Prostate gland (tissue), 2 donors: ENCODE results near the gene PSD2. TPM values are rescaled to one million over a fixed set of nuclear protein-coding genes. Genes with fewer than 3 reads are reported as not detected.

Experiments used
- DNase-seq: peaks from one replicate; pipeline ENCODE4 v3.0.0-alpha.2; 2019; ENCODE audit warnings: low spot score
- H3K27ac ChIP-seq, 2 donors: fragments of 200-600 bp; sonication (generic); 2 replicates each; pipeline ENCODE4 v1.5.1; 2017 to 2019
- H3K27me3 ChIP-seq: fragments of 200-600 bp; sonication (generic); replicated peaks from 2 replicates; pipeline ENCODE4 v1.5.1; 2019; ENCODE audit not compliant: insufficient read depth
- H3K36me3 ChIP-seq, 2 donors: fragments of 200-600 bp; sonication (generic); 1 replicate in 1 of 2; 2 replicates in 1 of 2; pipeline versions ENCODE4 v1.5.1 to v1.8.1; 2017 to 2019
- H3K4me1 ChIP-seq: fragments of 200-600 bp; sonication (generic); replicated peaks from 2 replicates; pipeline ENCODE4 v1.5.1; 2019
- H3K4me3 ChIP-seq, 2 donors: fragments of 200-600 bp; sonication (generic); 2 replicates each; pipeline ENCODE4 v1.5.1; 2017 to 2019
- H3K9me3 ChIP-seq: fragments of 200-600 bp; sonication (generic); 2 replicates; pipeline ENCODE4 v1.5.1; 2017
- CTCF ChIP-seq, 4 experiments: fragments of 200-600 bp in 2 of 4; fragments of 450-650 bp in 2 of 4; sonication (generic) in 2 of 4; IDR thresholded peaks; 1 replicate in 3 of 4; 2 replicates in 1 of 4; pipeline ENCODE4 v1.5.1; 2016 to 2019; ENCODE audit warnings: antibody characterized with exemption in 4 of 4, mild to moderate bottlenecking in 2 of 4, moderate library complexity in 2 of 4
- POLR2A ChIP-seq: fragments of 450-650 bp; IDR thresholded peaks from one replicate; pipeline ENCODE4 v1.6.1; 2016; ENCODE audit warnings: antibody characterized with exemption, mild to moderate bottlenecking
- POLR2AphosphoS5 ChIP-seq: sonication (generic); formaldehyde crosslinking; IDR thresholded peaks from one replicate; pipeline ENCODE4 v1.6.1; 2017; ENCODE audit warnings: antibody characterized with exemption
- WGBS: methylation state at CpG from one replicate; pipeline ENCODE4 v1.1.5; 2018; 5-methylcytosine and 5-hydroxymethylcytosine counted together
- intact Hi-C: fragments of 100-400 bp; cut with DNase I; formaldehyde crosslinking; loops from one replicate; pipeline ENCODE4 v1.14.2; 2022
- total RNA-seq, 2 donors: library from RNA; depleted of rRNA; stranded (reverse); fragments of >200 nt; gene quantifications; one replicate each; pipeline ENCODE4 v1.1.0, GENCODE V29; 2016

The PSD2 gene
- total RNA-seq, 2 donors from 2014 or later: 0.46 to 0.74 TPM

DNA sequence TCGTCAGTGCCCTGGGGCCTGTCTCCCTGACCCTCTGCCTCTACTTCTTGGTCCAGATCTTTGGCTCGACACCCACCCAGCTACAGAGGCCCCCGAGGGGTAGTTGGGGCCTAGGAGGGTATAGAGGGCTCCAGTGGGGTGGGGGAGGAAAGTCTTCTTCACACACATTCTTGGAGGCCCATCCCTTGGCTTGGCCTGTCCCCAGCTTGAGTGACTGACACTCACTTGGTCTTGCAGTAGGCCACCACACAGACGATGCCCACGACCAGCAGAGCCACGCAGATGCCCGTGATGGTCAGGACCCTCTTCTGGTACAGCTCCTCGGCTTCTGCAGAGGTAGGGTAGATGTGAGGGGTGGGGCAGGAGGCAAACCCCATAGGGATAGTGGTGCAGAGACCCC is 59.8 kb downstream of the PSD2 start:
- intact Hi-C loops: no loop called here
- Histone ChIP-seq H3K4me3 (no peak overlapping the region), H3K27ac (no peak overlapping the region), H3K36me3 (no peaks in the 10 kb centered on the region), H3K9me3 (no peaks in the 10 kb centered on the region), H3K4me1 (no peaks in the 10 kb centered on the region), H3K27me3 (no peaks in the 10 kb centered on the region)
- 94% methylated on average over 8 of the region's 8 CpGs for WGBS
- no peak for DNase-seq
- TF ChIP-seq POLR2AphosphoS5 (no peak), CTCF (IDR thresholded peaks at IDR 0.05) (no peak), POLR2A (no peak)

- Histone ChIP-seq H3K27ac (no peak overlapping the region), H3K4me1 (no peaks in the 10 kb centered on the region), H3K4me3 (no peak overlapping the region), H3K27me3 (no peaks in the 10 kb centered on the region), H3K36me3 (no peaks in the 10 kb centered on the region), H3K9me3 (no peaks in the 10 kb centered on the region)
- TF ChIP-seq POLR2A (no peak), POLR2AphosphoS5 (no peak)
- 89% methylated on average over 6 of the region's 6 CpGs for WGBS
- intact Hi-C loops: no loop called here
- no peak for DNase-seq
Measured at GRCh38 chr5:139855946-139856540, 60.4 kb downstream of the PSD2 start.

DNA sequence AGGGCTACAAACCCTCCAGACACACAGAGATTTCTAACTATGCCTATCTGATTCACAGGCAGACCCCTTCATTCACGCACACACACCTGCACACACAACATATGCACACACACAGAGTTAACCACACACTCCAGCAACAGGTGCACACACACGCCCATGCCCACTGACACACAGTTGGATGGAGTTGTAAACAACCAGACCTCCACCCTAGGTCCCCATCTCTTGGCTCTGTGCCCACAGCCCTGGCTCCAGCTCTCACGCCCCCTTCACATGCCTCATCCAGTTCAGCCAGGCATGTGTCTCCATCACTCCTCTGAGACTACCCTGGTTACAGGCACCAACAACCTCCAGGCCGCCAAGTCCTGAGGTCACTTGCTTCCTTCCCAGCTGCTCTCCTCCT is 61.1 kb downstream of the PSD2 start:
- Histone ChIP-seq H3K27ac (no peak overlapping the region), H3K4me3 (no peak overlapping the region), H3K4me1 (no peaks in the 10 kb centered on the region), H3K27me3 (no peaks in the 10 kb centered on the region), H3K36me3 (no peaks in the 10 kb centered on the region), H3K9me3 (no peaks in the 10 kb centered on the region)
- intact Hi-C loops: no loop called here
- no peak for TF ChIP-seq CTCF (IDR thresholded peaks at IDR 0.05)
- TF ChIP-seq POLR2A: no peak
- TF ChIP-seq POLR2AphosphoS5: no peak
- 83% methylated on average over 4 of the region's 4 CpGs for WGBS
- no peak for DNase-seq

GRCh38 chr5:139859013-139859412 is 63.4 kb downstream of the PSD2 start:
- TF ChIP-seq POLR2AphosphoS5 (no peak), CTCF (IDR thresholded peaks at IDR 0.05) (no peak), POLR2A (no peak)
- no peaks in the 10 kb centered on the region for H3K36me3 ChIP-seq
- H3K4me1 ChIP-seq: peaks cover 4% of the 10 kb centered on the region
- no peak for DNase-seq
- no peak overlapping the region for H3K4me3 ChIP-seq
- H3K27me3 ChIP-seq: no peaks in the 10 kb centered on the region
- intact Hi-C loops: no loop called here
- no peaks in the 10 kb centered on the region for H3K9me3 ChIP-seq
- no peak overlapping the region for H3K27ac ChIP-seq
- 92% methylated on average over 2 of the region's 2 CpGs for WGBS

GRCh38 chr5:139861021-139861888 is 65.6 kb downstream of the PSD2 start:
- H3K36me3 ChIP-seq: no peaks in the 10 kb centered on the region
- no peak overlapping the region for H3K4me3 ChIP-seq
- H3K27me3 ChIP-seq: no peaks in the 10 kb centered on the region
- H3K4me1 ChIP-seq: peaks cover 4% of the 10 kb centered on the region
- no peak for DNase-seq
- WGBS: 88% methylated on average over 15 of the region's 15 CpGs
- H3K27ac ChIP-seq: no peak overlapping the region
- intact Hi-C loops: loop anchor here (5.0 kb wide), 1 partner anchor 106 kb away; no protein-coding TSS in a partner anchor
- no peak for TF ChIP-seq POLR2A
- TF ChIP-seq CTCF (IDR thresholded peaks at IDR 0.05): no peak
- no peak for TF ChIP-seq POLR2AphosphoS5
- no peaks in the 10 kb centered on the region for H3K9me3 ChIP-seq
